Gastrocnemius medialis (tissue), 4 donors: ENCODE results near the gene SNCG. TPM values are rescaled to one million over a fixed set of nuclear protein-coding genes. Genes with fewer than 3 reads are reported as not detected.
"Not testable (repeated sequence)": the region's sequence is repeated elsewhere in the genome, so short reads cannot be mapped to it uniquely, and the experiment has no call there.

ENCODE experiments used
- ATAC-seq, 2 donors: fragments of 150-250 bp; one replicate each; pipeline ENCODE4 v1.9.1; 2016
- DNase-seq, 2 donors: peaks; one replicate each; pipeline ENCODE4 v3.0.0-alpha.2; 2019
- H3K27ac ChIP-seq, 4 donors: fragments of 200-600 bp; sonication (generic); 1 replicate in 1 of 4; 2 replicates in 3 of 4; pipeline ENCODE4 v1.5.1; 2016 to 2018; ENCODE audit warnings: mild to moderate bottlenecking in 2 of 4, moderate library complexity in 1 of 4
- H3K27me3 ChIP-seq, 3 donors: fragments of 200-600 bp; sonication (generic) in 2 of 3; 1 replicate in 1 of 3; 2 replicates in 2 of 3; pipeline versions ENCODE4 v1.5.1 to v1.6.0; 2016 to 2019; ENCODE audit warnings: mild to moderate bottlenecking in 1 of 3, moderate library complexity in 1 of 3
- H3K36me3 ChIP-seq, 2 donors: fragments of 200-600 bp; sonication (generic) in 1 of 2; one replicate each; pipeline ENCODE4 v1.5.1; 2017 to 2018
- H3K4me1 ChIP-seq, 2 donors: fragments of 200-600 bp; sonication (generic) in 1 of 2; one replicate each; pipeline ENCODE4 v1.5.1; 2016 to 2017; ENCODE audit warnings: mild to moderate bottlenecking in 2 of 2
- H3K4me3 ChIP-seq, 4 donors: fragments of 200-600 bp; sonication (generic) in 3 of 4; 1 replicate in 1 of 4; 2 replicates in 3 of 4; pipeline ENCODE4 v1.5.1; 2016 to 2019; ENCODE audit warnings: mild to moderate bottlenecking in 2 of 4
- H3K9me3 ChIP-seq, 3 donors: fragments of 200-600 bp; sonication (generic) in 2 of 3; 1 replicate in 1 of 3; 2 replicates in 2 of 3; pipeline ENCODE4 v1.5.1; 2016 to 2019
- CTCF ChIP-seq, 5 experiments: fragments of 450-650 bp in 3 of 5; fragments of 200-600 bp in 2 of 5; sonication (generic) in 2 of 5; IDR thresholded peaks in 4 of 5; conservative IDR thresholded peaks in 1 of 5; 1 replicate in 4 of 5; 2 replicates in 1 of 5; pipeline ENCODE4 v1.5.1; 2016 to 2019; ENCODE audit warnings: antibody characterized with exemption in 5 of 5, mild to moderate bottlenecking in 3 of 5, moderate library complexity in 3 of 5
- POLR2A ChIP-seq, 2 donors: fragments of 450-650 bp; IDR thresholded peaks; one replicate each; pipeline ENCODE4 v1.6.1; 2017; ENCODE audit warnings: antibody characterized with exemption in 2 of 2, mild to moderate bottlenecking in 2 of 2, moderate library complexity in 2 of 2
- in situ Hi-C, 4 donors: fragments of 200-750 bp; cut with MboI; loops; one replicate each; pipeline versions ENCODE4 v1.15.0 to v1.8.0; 2017; ENCODE audit warnings: low sequenced_read_pairs in 4 of 4
- intact Hi-C: fragments of 100-400 bp; cut with DNase I; formaldehyde crosslinking; loops from one replicate; pipeline ENCODE4 v1.15.1; 2023; ENCODE audit warnings: low total_unique reads
- total RNA-seq, 4 donors: library from RNA; depleted of rRNA; stranded (reverse); fragments of >200 nt; gene quantifications; one replicate each; pipeline versions ENCODE4 v1.1.0 to v1.2.3, GENCODE V29; 2016

The SNCG gene
- total RNA-seq, 4 donors from 2014 or later = 2.0 to 9.9 (median 3.0) TPM

- Histone ChIP-seq H3K27ac (no peak overlapping the region), H3K36me3 (no peaks in the 10 kb centered on the region), H3K4me3 (no peak overlapping the region), H3K9me3 (no peaks in the 10 kb centered on the region), H3K27me3 (no peaks in the 10 kb centered on the region), H3K4me1 (peaks cover 26 to 32% of the 10 kb centered on the region in 2 donors)
- TF ChIP-seq CTCF (IDR thresholded peaks at IDR 0.05 in 4 of 5, conservative IDR thresholded peaks at IDR 0.05 in 1 of 5) (no peak), POLR2A (IDR thresholded peaks at IDR 0.05) (no peak)
- ATAC-seq (no peak), DNase-seq (peak in 1 of 2 donors; percentile 6)
- intact Hi-C loops (no loop called here), in situ Hi-C loops (loop anchor here in 1 of 4 donors (25.0 kb wide), 1 partner anchor 141 kb away; the partner anchor contains the start of genes GLUD1 and SHLD2)
Observed at GRCh38 chr10:86946213-86947155, 11.9 kb upstream of the SNCG start.

GRCh38 chr10:86947806-86948205, 10.6 kb upstream of the SNCG start:
- peaks cover 26 to 32% of the 10 kb centered on the region in 2 donors for H3K4me1 ChIP-seq
- H3K27me3 ChIP-seq, DNase-seq, intact Hi-C loops, H3K4me3 ChIP-seq, H3K9me3 ChIP-seq, H3K36me3 ChIP-seq, ATAC-seq, H3K27ac ChIP-seq: not testable (repeated sequence)
- in situ Hi-C loops = loop anchor here in 1 of 4 donors (25.0 kb wide), 1 partner anchor 139 kb away; the partner anchor contains the start of genes GLUD1 and SHLD2

GRCh38 chr10:86950349-86950748, 8.1 kb upstream of the SNCG start:
- peaks cover 14 to 28% of the 10 kb centered on the region in 2 donors for H3K4me1 ChIP-seq

GRCh38 chr10:86951184-86951761, 7.1 kb upstream of the SNCG start:
- in situ Hi-C loops (no loop called here), intact Hi-C loops (no loop called here)
- H3K36me3 ChIP-seq = no peaks in the 10 kb centered on the region
- H3K27me3 ChIP-seq = no peaks in the 10 kb centered on the region
- TF ChIP-seq POLR2A (IDR thresholded peaks at IDR 0.05) = no peak
- no peak for TF ChIP-seq CTCF (IDR thresholded peaks at IDR 0.05 in 4 of 5, conservative IDR thresholded peaks at IDR 0.05 in 1 of 5)
- ATAC-seq (no peak), DNase-seq (no peak)
- no peak overlapping the region for H3K4me3 ChIP-seq
- H3K27ac ChIP-seq = no peak overlapping the region
- H3K4me1 ChIP-seq = peaks cover 5 to 19% of the 10 kb centered on the region in 2 donors
- H3K9me3 ChIP-seq = no peaks in the 10 kb centered on the region

More at GRCh38 chr10:86950349-86950748, 8.1 kb upstream of the SNCG start:
- no peak for TF ChIP-seq POLR2A (IDR thresholded peaks at IDR 0.05)
- no peak for TF ChIP-seq CTCF (IDR thresholded peaks at IDR 0.05 in 4 of 5, conservative IDR thresholded peaks at IDR 0.05 in 1 of 5)
- H3K36me3 ChIP-seq = no peaks in the 10 kb centered on the region
- H3K27me3 ChIP-seq = no peaks in the 10 kb centered on the region
- H3K27ac ChIP-seq = no peak overlapping the region
- no peak overlapping the region for H3K4me3 ChIP-seq
- peak in 1 of 2 donors; percentile 1 for DNase-seq
- no peak for ATAC-seq
- intact Hi-C loops = no loop called here
- in situ Hi-C loops = no loop called here
- H3K9me3 ChIP-seq = no peaks in the 10 kb centered on the region

- in situ Hi-C loops (no loop called here), intact Hi-C loops (no loop called here)
- no peak for TF ChIP-seq POLR2A (IDR thresholded peaks at IDR 0.05)
- no peak for TF ChIP-seq CTCF (IDR thresholded peaks at IDR 0.05 in 4 of 5, conservative IDR thresholded peaks at IDR 0.05 in 1 of 5)
- peaks cover 0 to 16% of the 10 kb centered on the region in 2 donors for H3K4me1 ChIP-seq
- no peak for ATAC-seq
- peak overlapping the region in 2 of 4 donors; percentile 78 to 79 for H3K27ac ChIP-seq
- H3K4me3 ChIP-seq = no peak overlapping the region
- H3K36me3 ChIP-seq = no peaks in the 10 kb centered on the region
- no peak for DNase-seq
- H3K9me3 ChIP-seq = no peaks in the 10 kb centered on the region
- no peaks in the 10 kb centered on the region for H3K27me3 ChIP-seq
Observed at GRCh38 chr10:86952106-86952505, 6.3 kb upstream of the SNCG start.

- Histone ChIP-seq H3K4me1 (peaks cover 0 to 16% of the 10 kb centered on the region in 2 donors), H3K27ac (peak overlapping the region in 3 of 4 donors; percentile 78 to 79 (median 78))
- H3K36me3 ChIP-seq, H3K27me3 ChIP-seq, DNase-seq, in situ Hi-C loops, intact Hi-C loops, H3K4me3 ChIP-seq, ATAC-seq, H3K9me3 ChIP-seq: not testable (repeated sequence)
Observed at GRCh38 chr10:86952697-86953096, 5.7 kb upstream of the SNCG start.
